ENCODE data around the gene ZNF223.
A peak's percentile ranks its signal among the peaks of the same experiment; 100 is the strongest.

ZNF223 gene

GRCh38 chr19:44051650-44052402 lies at the start of gene ZNF223:
Gene ZNF223, plus strand, starts transcription at chr19:44052036. Its CDS starts 3,141 bp downstream, at chr19:44055177.
- peak; percentile 98 for DNase-seq (ENCODE audit: low spot score)

DNA sequence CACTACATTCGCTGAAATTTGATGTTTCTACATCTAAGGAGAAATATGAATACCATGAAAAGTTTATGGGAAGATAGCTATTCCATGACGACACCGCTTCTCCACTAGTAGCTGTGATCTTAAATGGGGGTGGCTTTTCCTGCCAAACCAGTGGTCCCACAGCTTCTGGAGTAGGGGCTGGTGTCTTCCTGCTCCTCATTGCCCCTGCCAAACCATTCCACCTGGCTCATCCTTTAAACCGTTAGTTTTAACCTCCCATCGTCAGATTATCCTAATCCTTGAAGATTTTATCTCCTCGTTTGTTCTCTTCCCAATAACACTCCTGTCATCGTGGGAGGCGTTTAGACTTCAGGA lies 49.6 kb upstream of the ZNF223 start:
- no peak for DNase-seq (ENCODE audit: low spot score)

- peak; percentile 91 for DNase-seq (ENCODE audit: low spot score)
These were observed 49.0 kb upstream of the ZNF223 start, which contains the start of gene ZNF230 for GRCh38 chr19:44002566-44003460. Gene ZNF230, plus strand, starts transcription at chr19:44002957. Its CDS starts 4,122 bp downstream, at chr19:44007079.

- DNase-seq (ENCODE audit: low spot score): peak; percentile 12
These were observed 48.3 kb upstream of the ZNF223 start for GRCh38 chr19:44003461-44004009.

GRCh38 chr19:44005973-44006372 lies 45.9 kb upstream of the ZNF223 start:
- no peak for DNase-seq (ENCODE audit: low spot score)

GRCh38 chr19:44007473-44007872 lies 44.4 kb upstream of the ZNF223 start:
- no peak for DNase-seq (ENCODE audit: low spot score)

- no peak for DNase-seq (ENCODE audit: low spot score)
These were observed 41.4 kb upstream of the ZNF223 start for GRCh38 chr19:44010468-44010867.

GRCh38 chr19:44019498-44019897 lies 32.3 kb upstream of the ZNF223 start:
- no peak for DNase-seq (ENCODE audit: low spot score)

DNA sequence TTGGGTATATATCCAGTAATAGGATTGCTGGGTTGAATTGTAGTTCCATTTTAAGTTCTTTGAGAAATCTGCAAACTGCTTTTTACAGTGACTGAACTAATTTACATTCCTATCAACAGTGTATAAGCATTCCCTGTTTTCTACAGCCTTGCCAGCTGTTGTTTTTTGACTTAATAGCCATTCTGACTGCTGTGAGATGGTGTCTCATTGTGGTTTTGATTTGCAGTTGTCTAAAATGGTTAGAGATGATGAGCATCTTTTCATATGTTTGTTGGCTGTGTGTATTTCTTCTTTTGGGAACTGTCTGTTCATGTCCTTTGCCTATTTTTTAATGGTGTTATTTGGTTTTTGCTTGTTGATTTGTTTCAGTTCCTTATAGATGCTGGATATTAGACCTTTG lies 30.6 kb upstream of the ZNF223 start:
- no peak for DNase-seq (ENCODE audit: low spot score)

- no peak for DNase-seq (ENCODE audit: low spot score)
These were observed 27.0 kb upstream of the ZNF223 start for GRCh38 chr19:44024900-44025216.

DNA sequence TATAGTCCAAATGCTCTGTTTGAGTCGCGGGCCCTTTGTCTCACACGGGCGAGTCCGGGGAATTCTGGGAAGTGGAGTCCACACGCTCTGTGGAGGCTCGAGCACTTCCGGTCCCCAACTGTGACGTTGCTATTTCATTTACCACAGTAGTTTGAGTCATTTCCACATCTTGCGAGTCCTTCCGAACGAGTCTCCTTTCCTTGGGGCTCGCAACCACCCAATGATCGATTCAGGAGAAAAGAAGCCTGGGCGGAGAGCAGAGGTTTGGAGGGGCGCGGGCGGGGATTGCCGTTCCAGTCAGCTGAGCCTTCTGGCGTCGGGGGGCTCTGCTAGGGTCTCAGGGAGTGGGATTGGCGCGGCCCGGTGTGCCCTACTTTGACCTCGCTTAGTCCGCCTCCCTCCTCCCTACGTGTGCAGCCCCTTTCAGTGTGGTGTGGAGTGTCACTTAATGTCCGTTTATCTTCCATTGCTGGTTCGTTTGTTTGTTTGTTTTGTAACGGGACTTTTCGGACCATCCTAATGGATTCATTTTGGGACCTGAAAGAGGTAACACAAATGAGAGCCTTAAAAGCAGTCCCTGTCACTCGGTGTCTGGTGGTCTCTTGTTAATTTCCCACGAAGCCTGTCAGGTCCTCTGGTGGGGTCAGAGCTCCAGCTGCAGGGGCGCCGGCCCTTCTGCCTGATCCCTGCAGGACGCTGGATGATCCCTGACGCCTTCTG lies 26.5 kb upstream of the ZNF223 start, which contains the start of gene ZNF222:
TSS of gene ZNF222 (plus strand) at position 163 of the 720 bp plus-strand sequence. CDS start at position 221, 58 bp downstream.
- peak; percentile 79 for DNase-seq (ENCODE audit: low spot score)

GRCh38 chr19:44026622-44027021 lies 25.2 kb upstream of the ZNF223 start:
- no peak for DNase-seq (ENCODE audit: low spot score)

DNA sequence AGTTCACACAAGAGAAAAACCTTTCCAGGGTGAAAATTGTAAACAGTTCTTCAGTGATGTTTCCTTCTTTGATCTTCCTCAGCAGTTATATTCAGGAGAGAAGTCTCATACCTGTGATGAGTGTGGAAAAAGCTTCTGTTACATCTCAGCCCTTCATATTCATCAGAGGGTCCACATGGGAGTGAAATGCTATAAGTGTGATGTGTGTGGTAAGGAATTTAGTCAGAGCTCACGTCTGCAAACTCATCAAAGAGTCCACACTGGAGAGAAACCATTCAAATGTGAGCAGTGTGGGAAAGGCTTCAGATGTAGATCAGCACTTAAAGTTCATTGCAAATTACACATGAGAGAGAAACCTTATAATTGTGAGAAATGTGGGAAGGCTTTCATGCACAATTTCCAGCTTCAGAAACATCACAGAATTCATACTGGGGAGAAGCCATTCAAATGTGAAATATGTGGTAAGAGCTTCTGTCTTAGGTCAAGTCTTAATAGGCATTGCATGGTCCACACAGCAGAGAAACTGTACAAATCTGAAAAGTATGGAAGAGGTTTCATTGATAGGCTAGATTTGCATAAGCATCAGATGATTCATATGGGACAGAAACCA lies 19.7 kb upstream of the ZNF223 start:
- DNase-seq (ENCODE audit: low spot score): no peak

- DNase-seq (ENCODE audit: low spot score): no peak
These were observed 9.7 kb upstream of the ZNF223 start for GRCh38 chr19:44042147-44042546.

DNA sequence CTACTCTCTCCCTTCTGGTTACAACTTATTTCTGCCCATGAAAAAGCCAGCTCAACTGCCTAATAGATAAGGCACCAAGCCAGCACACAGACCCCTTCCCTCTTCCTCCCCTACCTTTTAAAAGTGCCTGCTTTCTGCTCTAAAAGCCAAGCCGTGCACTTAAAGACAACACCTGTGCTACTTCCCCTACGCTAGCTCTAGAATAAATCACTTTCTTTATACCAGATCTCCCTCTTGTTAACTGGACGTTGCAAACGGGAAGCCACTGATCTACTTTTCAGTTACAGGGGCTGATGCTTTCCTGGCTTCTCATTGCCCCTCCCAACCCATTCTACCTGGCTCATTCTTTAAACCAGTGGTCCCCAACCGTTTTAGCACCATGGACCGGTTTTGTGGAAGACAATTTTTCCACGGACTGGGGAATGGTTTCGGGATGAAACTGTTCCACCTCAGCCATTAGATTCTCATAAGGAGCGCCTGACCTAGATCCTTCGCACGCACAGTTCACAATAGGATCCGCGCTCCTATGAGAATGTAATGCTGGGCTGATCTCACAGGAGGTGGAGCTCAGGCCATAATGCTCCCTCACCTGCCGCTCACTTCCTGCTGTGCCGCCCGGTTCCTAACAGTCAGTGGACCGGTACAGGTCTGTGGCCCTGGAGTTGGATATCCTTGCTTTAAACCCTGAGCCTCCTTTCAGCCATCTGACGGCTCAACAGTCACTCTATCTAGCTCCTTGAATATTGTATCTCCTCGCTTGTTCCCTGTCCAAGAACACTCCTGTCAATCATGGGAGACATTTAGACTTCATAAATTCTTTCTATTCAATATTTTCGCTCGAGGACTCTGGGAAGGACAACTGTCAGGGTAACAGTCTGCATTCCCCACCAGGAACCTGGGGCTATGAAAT lies 841 bp upstream of the ZNF223 start:
- DNase-seq (ENCODE audit: low spot score): no peak

DNA sequence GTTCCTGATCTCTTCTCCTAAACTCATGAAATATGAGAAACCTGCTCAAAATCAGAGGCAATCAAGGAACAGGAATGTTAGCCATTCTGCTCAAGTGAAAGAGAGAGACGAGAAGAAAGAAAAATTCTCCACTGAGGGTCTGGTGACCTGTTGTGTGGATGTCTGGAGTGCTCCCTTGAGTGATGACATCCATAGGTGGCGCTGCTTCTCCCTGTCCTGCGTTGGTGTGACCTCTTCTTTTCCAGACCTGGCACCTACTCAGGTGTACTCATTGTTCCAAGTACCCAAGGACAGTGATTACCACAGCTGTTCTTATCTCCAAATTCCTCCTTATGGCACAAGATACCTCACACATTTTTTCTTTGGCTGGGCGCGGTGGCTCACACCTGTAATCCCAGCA lies 4.0 kb downstream of the ZNF223 start:
- peak; percentile 11 for DNase-seq (ENCODE audit: low spot score)

DNA sequence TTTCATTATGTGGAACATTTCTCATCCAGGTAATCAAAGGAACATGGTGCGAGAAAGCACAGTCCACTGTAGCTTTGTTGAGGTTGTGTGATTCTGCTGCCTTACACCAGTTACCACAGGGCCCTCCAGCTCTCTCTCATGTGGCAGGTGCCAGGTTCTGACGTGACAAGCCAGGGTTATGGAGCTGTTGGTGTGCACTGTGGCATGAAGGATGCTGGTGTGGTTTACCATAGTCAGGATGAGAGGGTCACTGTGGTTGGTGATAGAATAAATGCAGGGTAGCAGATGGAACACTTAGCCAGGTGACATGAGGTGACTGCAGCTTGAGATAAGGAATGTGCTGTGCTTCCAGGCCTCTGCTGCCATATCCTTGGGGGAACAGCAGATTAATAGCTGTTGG lies 7.4 kb downstream of the ZNF223 start:
- no peak for DNase-seq (ENCODE audit: low spot score)

- no peak for DNase-seq (ENCODE audit: low spot score)
These were observed 9.2 kb downstream of the ZNF223 start for GRCh38 chr19:44061038-44061437.

DNA sequence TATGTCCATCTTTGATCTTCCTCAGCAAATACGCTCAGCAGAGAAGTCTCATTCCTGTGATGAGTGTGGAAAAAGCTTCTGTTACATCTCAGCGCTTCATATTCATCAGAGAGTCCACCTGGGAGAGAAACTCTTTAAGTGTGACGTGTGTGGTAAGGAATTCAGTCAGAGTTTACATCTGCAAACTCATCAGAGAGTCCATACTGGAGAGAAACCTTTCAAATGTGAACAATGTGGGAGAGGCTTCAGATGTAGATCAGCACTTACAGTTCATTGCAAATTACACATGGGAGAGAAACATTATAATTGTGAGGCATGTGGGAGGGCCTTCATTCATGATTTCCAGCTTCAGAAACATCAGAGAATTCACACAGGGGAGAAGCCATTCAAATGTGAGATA lies 14.5 kb downstream of the ZNF223 start:
- no peak for DNase-seq (ENCODE audit: low spot score)

DNA sequence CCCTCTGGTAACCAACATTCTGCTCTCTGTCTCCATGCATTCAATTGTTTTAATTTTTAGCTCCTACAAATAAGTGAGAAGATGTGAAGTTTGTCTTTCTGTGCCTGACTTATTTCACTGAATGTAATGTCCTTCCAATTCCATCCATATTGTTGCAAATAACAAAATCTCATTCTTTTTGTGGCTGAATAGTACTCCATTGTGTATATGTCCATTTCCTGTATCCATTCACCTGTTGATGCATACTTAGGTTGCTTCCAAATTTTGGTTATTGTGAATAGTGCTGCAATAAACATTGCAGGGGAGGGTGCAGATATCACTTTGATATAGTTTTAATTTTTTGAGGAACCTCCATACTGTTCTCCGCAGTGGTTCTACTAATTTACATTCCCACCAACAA lies 17.6 kb downstream of the ZNF223 start:
- no peak for DNase-seq (ENCODE audit: low spot score)
